ENCODE measurements around the gene NSUN7.

The NSUN7 gene

DNA sequence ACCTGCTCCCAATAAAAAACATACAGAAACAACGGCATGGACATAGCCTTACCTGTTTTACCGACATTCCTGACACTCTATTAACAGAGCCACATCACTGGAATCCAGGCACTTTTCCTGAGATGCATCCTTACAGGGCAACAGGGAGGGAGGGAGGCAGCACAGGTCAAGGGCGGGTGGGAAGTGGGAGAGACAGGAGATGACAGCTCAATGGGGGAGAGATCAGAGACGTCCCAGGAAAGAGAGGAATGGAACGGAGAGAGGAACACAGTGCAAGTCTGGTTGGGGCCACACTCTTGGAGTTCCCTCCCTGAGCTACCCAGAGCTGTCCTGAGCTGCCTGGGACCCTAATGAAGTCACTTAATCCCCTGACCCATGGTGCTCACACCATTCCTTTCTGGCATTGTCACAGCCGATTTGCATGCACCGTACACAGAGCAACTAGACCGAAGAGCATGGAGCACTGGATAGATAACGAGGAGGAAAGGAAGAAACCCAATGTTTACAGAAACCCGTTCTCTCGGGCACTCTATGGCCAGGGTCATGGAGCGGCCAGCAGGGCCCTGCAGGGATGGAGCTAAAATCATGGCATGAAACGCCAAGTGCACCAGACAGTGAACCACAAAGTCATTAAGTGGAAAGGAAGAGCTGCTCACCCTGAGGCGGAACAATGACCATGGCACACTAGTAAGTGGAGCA is 93.1 kb downstream of the NSUN7 start:
- H3K4me3 ChIP-seq (ENCODE audit: low read depth, low read length), result no peak overlapping the region
- no peaks in the 10 kb centered on the region for H3K36me3 ChIP-seq
- no peaks in the 10 kb centered on the region for H3K27me3 ChIP-seq
- no peak for DNase-seq
- no peak for TF ChIP-seq CTCF (IDR thresholded peaks at IDR 0.05; ENCODE audit: low read depth, low read length)
- no peaks in the 10 kb centered on the region for H3K9me3 ChIP-seq
- H3K4me1 ChIP-seq, result no peaks in the 10 kb centered on the region

DNA sequence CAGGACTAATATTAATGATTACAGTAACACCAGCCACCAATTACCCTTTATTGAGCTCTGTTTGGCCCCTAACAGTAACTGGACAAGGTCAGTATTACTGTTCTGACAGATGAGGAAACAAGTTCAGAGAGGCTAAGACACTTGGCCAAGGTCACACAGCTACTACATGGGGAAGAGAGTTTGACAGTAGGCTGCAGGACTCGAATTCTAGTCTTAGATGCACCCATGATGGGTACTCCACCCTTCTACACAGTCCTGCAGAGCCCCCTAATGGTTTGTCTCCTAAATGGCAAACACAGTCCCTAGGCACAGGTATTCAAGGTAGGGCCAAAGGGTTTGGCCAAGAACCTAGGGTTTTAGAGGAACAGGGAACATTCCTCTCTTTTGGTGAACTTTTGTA is 93.9 kb downstream of the NSUN7 start:
- no peak for DNase-seq
- TF ChIP-seq CTCF (IDR thresholded peaks at IDR 0.05; ENCODE audit: low read depth, low read length), result peak; percentile 56
- H3K27me3 ChIP-seq, result no peaks in the 10 kb centered on the region
- H3K36me3 ChIP-seq, result no peaks in the 10 kb centered on the region
- H3K9me3 ChIP-seq, result no peaks in the 10 kb centered on the region
- no peak overlapping the region for H3K4me3 ChIP-seq (ENCODE audit: low read depth, low read length)
- no peaks in the 10 kb centered on the region for H3K4me1 ChIP-seq

GRCh38 chr4:40844261-40844660 is 94.5 kb downstream of the NSUN7 start:
- no peak for TF ChIP-seq CTCF (IDR thresholded peaks at IDR 0.05; ENCODE audit: low read depth, low read length)
- Histone ChIP-seq H3K27me3 (no peaks in the 10 kb centered on the region), H3K9me3 (no peaks in the 10 kb centered on the region), H3K36me3 (no peaks in the 10 kb centered on the region), H3K4me3 (ENCODE audit: low read depth, low read length) (no peak overlapping the region), H3K4me1 (no peaks in the 10 kb centered on the region)
- DNase-seq, result no peak

- TF ChIP-seq CTCF (IDR thresholded peaks at IDR 0.05; ENCODE audit: low read depth, low read length), result no peak
- H3K27me3 ChIP-seq, result no peaks in the 10 kb centered on the region
- H3K36me3 ChIP-seq, result no peaks in the 10 kb centered on the region
- DNase-seq, result no peak
- no peak overlapping the region for H3K4me3 ChIP-seq (ENCODE audit: low read depth, low read length)
- H3K9me3 ChIP-seq, result no peaks in the 10 kb centered on the region
- H3K4me1 ChIP-seq, result no peaks in the 10 kb centered on the region
Measured at GRCh38 chr4:40845154-40845835, 95.5 kb downstream of the NSUN7 start.

GRCh38 chr4:40846532-40846931 is 96.8 kb downstream of the NSUN7 start:
- no peaks in the 10 kb centered on the region for H3K4me1 ChIP-seq
- no peak for TF ChIP-seq CTCF (IDR thresholded peaks at IDR 0.05; ENCODE audit: low read depth, low read length)
- no peak for DNase-seq
- H3K4me3 ChIP-seq (ENCODE audit: low read depth, low read length), result no peak overlapping the region
- H3K36me3 ChIP-seq, result no peaks in the 10 kb centered on the region
- H3K27me3 ChIP-seq, result no peaks in the 10 kb centered on the region
- H3K9me3 ChIP-seq, result no peaks in the 10 kb centered on the region

GRCh38 chr4:40848251-40848650 is 98.5 kb downstream of the NSUN7 start:
- DNase-seq, result no peak
- no peak overlapping the region for H3K4me3 ChIP-seq (ENCODE audit: low read depth, low read length)
- TF ChIP-seq CTCF (IDR thresholded peaks at IDR 0.05; ENCODE audit: low read depth, low read length), result no peak
- H3K4me1 ChIP-seq, result no peaks in the 10 kb centered on the region
- H3K36me3 ChIP-seq, result no peaks in the 10 kb centered on the region
- H3K27me3 ChIP-seq, result no peaks in the 10 kb centered on the region
- H3K9me3 ChIP-seq, result no peaks in the 10 kb centered on the region
